HCT116 (cell line): Measurements from ENCODE around the gene TRERF1. TPM values are rescaled to one million over a fixed set of nuclear protein-coding genes. Genes with fewer than 3 reads are reported as not detected.

Source experiments
- ATAC-seq: fragments of 200-7000 bp; cut with Tn5 transposase; 2 replicates; pipeline ENCODE4 v1.9.1; 2020; ENCODE audit warnings: mild to moderate bottlenecking, moderate library complexity
- BruUV-seq: library from RNA; stranded (reverse); fragments of 400-500 nt; replicated peaks from 2 replicates; lab custom pipeline; 2021; lab: Mats Ljungman, UMichigan
- CTCF ChIA-PET: fragments of 300-600 bp; sonication (Branson Sonifier 250); formaldehyde crosslinking; loops from one replicate; lab custom pipeline; 2021; ENCODE audit warnings: antibody characterized with exemption; lab: Charles Lee
- POLR2A ChIA-PET: fragments of 300-600, 350-600 bp; sonication (Branson Sonifier 250); formaldehyde crosslinking; loops from one replicate; lab custom pipeline; 2021; ENCODE audit warnings: antibody characterized with exemption; lab: Charles Lee
- RAD21 ChIA-PET, 2 experiments: fragments of 300-600 bp; sonication (Branson Sonifier 250); formaldehyde crosslinking; loops; one replicate each; lab custom pipeline; 2023; ENCODE audit warnings: low total read pairs in 2 of 2; ENCODE audit not compliant: uncharacterized antibody in 2 of 2, unreplicated experiment in 2 of 2, low non-redundant PET in 1 of 2; lab: Charles Lee
- DNase-seq: peaks from one replicate; pipeline ENCODE4 v3.0.0-alpha.2; 2010; ENCODE audit warnings: low read depth, low spot score
- H2AFZ ChIP-seq: fragments of 200-600 bp; shearing (Covaris generic), sonication (generic); 2 replicates; pipeline ENCODE4 v1.6.1; 2017; ENCODE audit warnings: low read depth, mixed run types, mixed read lengths, antibody characterized with exemption, low read length; ENCODE audit not compliant: poor library complexity, severe bottlenecking
- H3K27ac ChIP-seq: 2 replicates; pipeline ENCODE4 v1.5.1; 2012; ENCODE audit warnings: low read depth, low read length
- H3K27me3 ChIP-seq: fragments of 200-600 bp; sonication (generic); 2 replicates; pipeline ENCODE4 v1.6.1; 2016; ENCODE audit warnings: mixed run types, low read length, mixed read lengths; ENCODE audit not compliant: insufficient read depth
- H3K36me3 ChIP-seq, 2 experiments: fragments of 200-500 bp in 1 of 2; fragments of 200-600 bp in 1 of 2; sonication (Bioruptor generic) in 1 of 2; sonication (generic) in 1 of 2; 2 replicates each; pipeline versions ENCODE4 v1.5.1 to v1.6.1; 2014 to 2016; ENCODE audit warnings: low read length in 2 of 2, inconsistent platforms in 1 of 2, mixed read lengths in 1 of 2, mixed run types in 1 of 2; ENCODE audit not compliant: insufficient read depth in 2 of 2, control insufficient read depth in 1 of 2
- H3K4me1 ChIP-seq, 2 experiments: fragments of 200-600 bp in 1 of 2; sonication (generic) in 1 of 2; 2 replicates each; pipeline versions ENCODE4 v1.5.1 to v1.6.1; 2012 to 2017; ENCODE audit warnings: low read length in 2 of 2, inconsistent platforms in 1 of 2, mild to moderate bottlenecking in 1 of 2, mixed read lengths in 1 of 2, mixed run types in 1 of 2, moderate library complexity in 1 of 2; ENCODE audit not compliant: insufficient read depth in 2 of 2, control insufficient read depth in 1 of 2
- H3K4me2 ChIP-seq: fragments of 200-600 bp; sonication (generic); 2 replicates; pipeline ENCODE4 v1.6.1; 2017; ENCODE audit warnings: mixed run types, low read length, mixed read lengths
- H3K4me3 ChIP-seq, 2 experiments: fragments of 200-600 bp in 1 of 2; sonication (generic) in 1 of 2; replicated peaks in 1 of 2; 2 replicates each; pipeline ENCODE4 v1.5.1; 2011 to 2016; ENCODE audit warnings: low read length in 2 of 2, control low read depth in 1 of 2, low read depth in 1 of 2, mild to moderate bottlenecking in 1 of 2, mixed read lengths in 1 of 2, mixed run types in 1 of 2
- H3K79me2 ChIP-seq: fragments of 200-600 bp; sonication (generic); 2 replicates; pipeline ENCODE4 v1.6.1; 2017; ENCODE audit warnings: mild to moderate bottlenecking, mixed run types, low read length, moderate library complexity, mixed read lengths; ENCODE audit not compliant: insufficient read depth
- H3K9ac ChIP-seq: fragments of 200-600 bp; sonication (generic); 2 replicates; pipeline ENCODE4 v1.6.1; 2016; ENCODE audit warnings: low read length, mixed read lengths
- H3K9me2 ChIP-seq: fragments of 200-600 bp; sonication (generic), shearing (Covaris generic); 2 replicates; pipeline ENCODE4 v1.6.1; 2017; ENCODE audit warnings: mixed run types, mild to moderate bottlenecking, moderate library complexity; ENCODE audit not compliant: insufficient read depth
- H3K9me3 ChIP-seq, 2 experiments: fragments of 200-500 bp in 1 of 2; fragments of 200-600 bp in 1 of 2; sonication (Bioruptor generic) in 1 of 2; sonication (generic) in 1 of 2; 2 replicates each; pipeline ENCODE4 v1.6.1; 2014 to 2017; ENCODE audit warnings: low read length in 2 of 2, mixed read lengths in 2 of 2, inconsistent platforms in 1 of 2, low read depth in 1 of 2, mild to moderate bottlenecking in 1 of 2, mixed run types in 1 of 2, moderate library complexity in 1 of 2; ENCODE audit not compliant: control insufficient read depth in 1 of 2, insufficient read depth in 1 of 2
- H4K20me1 ChIP-seq: fragments of 200-600 bp; sonication (generic), shearing (Covaris generic); 2 replicates; pipeline ENCODE4 v1.6.1; 2017; ENCODE audit warnings: mixed run types, mild to moderate bottlenecking, moderate library complexity; ENCODE audit not compliant: insufficient read depth
- ATF3 ChIP-seq: IDR thresholded peaks from 2 replicates; pipeline ENCODE4 v1.6.1; 2012
- CBX3 ChIP-seq: IDR thresholded peaks from 2 replicates; pipeline ENCODE4 v1.6.1; 2012; ENCODE audit warnings: low read depth
- CTCF ChIP-seq, 3 experiments: fragments of 200-600 bp in 1 of 3; sonication (generic) in 1 of 3; IDR thresholded peaks in 2 of 3; conservative IDR thresholded peaks in 1 of 3; 2 replicates each; pipeline ENCODE4 v1.5.1; 2012 to 2017; ENCODE audit warnings: low read depth in 2 of 3, low read length in 2 of 3, antibody characterized with exemption in 1 of 3, borderline replicate concordance in 1 of 3, control low read depth in 1 of 3, mild to moderate bottlenecking in 1 of 3, mixed read lengths in 1 of 3, mixed run types in 1 of 3, moderate library complexity in 1 of 3; ENCODE audit not compliant: insufficient read depth in 1 of 3
- ELF1 ChIP-seq: IDR thresholded peaks from 2 replicates; pipeline ENCODE4 v1.6.1; 2012; ENCODE audit warnings: low read depth, borderline replicate concordance
- FOSL1 ChIP-seq: IDR thresholded peaks from 2 replicates; pipeline ENCODE4 v1.6.1; 2012; ENCODE audit warnings: low read depth
- JUND ChIP-seq: IDR thresholded peaks from 2 replicates; pipeline ENCODE4 v1.6.1; 2012
- MAX ChIP-seq: IDR thresholded peaks from 2 replicates; pipeline ENCODE4 v1.6.1; 2012
- POLR2AphosphoS5 ChIP-seq: IDR thresholded peaks from 2 replicates; pipeline ENCODE4 v1.6.1; 2011; ENCODE audit warnings: mild to moderate bottlenecking, low read depth, low read length, moderate library complexity
- REST ChIP-seq: IDR thresholded peaks from 2 replicates; pipeline ENCODE4 v1.6.1; 2012; ENCODE audit warnings: low read depth
- SRF ChIP-seq: IDR thresholded peaks from 2 replicates; pipeline ENCODE4 v1.6.1; 2012; ENCODE audit warnings: low read depth
- TCF7L2 ChIP-seq: IDR thresholded peaks from 2 replicates; pipeline ENCODE4 v1.7.0; 2011; ENCODE audit warnings: borderline replicate concordance, inconsistent platforms; ENCODE audit not compliant: insufficient read depth, insufficient read length; ENCODE audit errors: extremely low read depth
- YY1 ChIP-seq: IDR thresholded peaks from 2 replicates; pipeline ENCODE4 v1.6.1; 2011; ENCODE audit warnings: low read length, low read depth, moderate library complexity, mild to moderate bottlenecking; ENCODE audit not compliant: insufficient replicate concordance; ENCODE audit errors: extremely low read depth
- ZBTB33 ChIP-seq: IDR thresholded peaks from 2 replicates; pipeline ENCODE4 v1.6.1; 2011; ENCODE audit warnings: mild to moderate bottlenecking, low read length, moderate library complexity; ENCODE audit not compliant: insufficient replicate concordance; ENCODE audit errors: extremely low read depth
- ZFX ChIP-seq: fragments of 450-650 bp; IDR thresholded peaks from 2 replicates; pipeline ENCODE4 v1.6.1; 2017
- ZNF274 ChIP-seq: fragments of 200-500 bp; sonication (Bioruptor generic); IDR thresholded peaks from 2 replicates; pipeline ENCODE4 v1.6.1; 2014; ENCODE audit warnings: mild to moderate bottlenecking, low read depth, low read length, inconsistent platforms
- intact Hi-C: fragments of 100-400 bp; cut with micrococcal nuclease; formaldehyde crosslinking; loops from 2 replicates; pipeline ENCODE4 v1.10.0; 2022
- total RNA-seq: library from RNA; stranded (reverse); gene quantifications from one replicate; pipeline ENCODE4 v1.2.1, GENCODE V29; 2021; ENCODE audit not compliant: unreplicated experiment

Gene TRERF1
- total RNA-seq, 1 experiment from 2014 or later = 12.4 TPM

GRCh38 chr6:42498473-42499128 lies 46.9 kb upstream of the TRERF1 start:
- ATAC-seq (no peak), DNase-seq (no peak)
- no TSS peak for BruUV-seq
- Histone ChIP-seq H3K36me3 (no peaks in the 10 kb centered on the region), H3K4me2 (no peak overlapping the region), H3K9me3 (no peaks in the 10 kb centered on the region), H3K4me3 (no peak overlapping the region), H3K9ac (no peak overlapping the region), H3K9me2 (no peaks in the 10 kb centered on the region), H3K27me3 (no peaks in the 10 kb centered on the region), H3K79me2 (no peaks in the 10 kb centered on the region), H4K20me1 (no peaks in the 10 kb centered on the region), H2AFZ (no peak overlapping the region), H3K4me1 (no peaks in the 10 kb centered on the region), H3K27ac (no peak overlapping the region)
- ChIA-PET RAD21 (interaction anchor here in 1 of 2 experiments (0.5 to 0.6 kb wide), 2 partner anchors 21 to 191 kb away, joined by 3 to 4 read pairs; no protein-coding TSS in a partner anchor), CTCF (no interaction called here), POLR2A (no interaction called here)
- intact Hi-C loops = no loop called here
- TF ChIP-seq CBX3 = no peak
- TF ChIP-seq JUND = no peak
- no peak for TF ChIP-seq ATF3
- TF ChIP-seq MAX = no peak
- TF ChIP-seq ZBTB33 = no peak
- TF ChIP-seq ZNF274 = no peak
- TF ChIP-seq POLR2AphosphoS5 = no peak
- TF ChIP-seq REST = no peak
- no peak for TF ChIP-seq SRF
- no peak for TF ChIP-seq FOSL1
- TF ChIP-seq ELF1 = no peak
- TF ChIP-seq CTCF (IDR thresholded peaks at IDR 0.05 in 2 of 3, conservative IDR thresholded peaks at IDR 0.05 in 1 of 3; ENCODE audit: borderline replicate concordance in 1 of 3, insufficient read depth in 1 of 3, low read depth in 2 of 3, low read length in 2 of 3) = no peak
- no peak for TF ChIP-seq TCF7L2
- no peak for TF ChIP-seq ZFX
- no peak for TF ChIP-seq YY1
